Hindlimb muscle (tissue), 1 donor: ENCODE results near the gene PDXP. TPM values are rescaled to one million over a fixed set of nuclear protein-coding genes. Genes with fewer than 3 reads are reported as not detected.
"Not testable (repeated sequence)": the region's sequence is repeated elsewhere in the genome, so short reads cannot be mapped to it uniquely, and the experiment has no call there.

Experiments
- DNase-seq: peaks from one replicate; pipeline ENCODE4 v3.0.0-alpha.2; 2013
- polyA plus RNA-seq: library from polyadenylated mRNA; unstranded; fragments of 120-200 nt; gene quantifications from one replicate; pipeline ENCODE4 v1.2.1, GENCODE V29; 2013; ENCODE audit not compliant: insufficient read length

Gene PDXP
- polyA plus RNA-seq, 1 donor: 12.6 TPM

DNA sequence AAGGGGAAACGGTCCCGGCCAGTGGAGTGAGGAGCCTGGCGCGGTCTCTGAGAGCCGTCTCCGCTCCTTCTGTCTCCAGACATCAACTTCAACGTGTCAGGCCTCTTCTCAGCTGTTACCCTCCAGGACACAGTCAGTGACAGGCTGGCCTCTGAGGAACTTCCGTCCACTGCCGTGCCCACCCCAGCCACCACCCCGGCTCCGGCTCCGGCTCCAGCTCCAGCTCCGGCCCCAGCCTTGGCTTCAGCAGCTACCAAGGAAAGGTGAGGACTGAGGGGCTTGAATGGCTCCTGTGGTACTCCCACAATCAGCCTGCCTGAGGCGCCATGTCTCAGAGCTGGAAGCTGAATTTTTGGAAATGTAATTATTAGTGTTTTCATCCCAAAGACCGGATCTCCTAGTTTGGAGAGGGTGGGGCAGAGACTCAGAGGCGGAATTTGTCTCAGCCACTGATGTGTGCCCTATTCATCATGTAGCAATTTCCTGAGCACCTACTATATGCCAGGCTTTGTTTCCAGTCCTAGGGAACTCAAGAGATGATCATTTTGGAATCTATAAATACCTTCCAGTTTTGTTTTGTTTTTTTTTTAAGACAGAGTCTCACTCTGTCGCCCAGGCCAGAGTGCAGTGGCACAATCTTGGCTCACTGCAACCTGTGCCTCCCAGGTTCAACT, 7.9 kb upstream of the PDXP start:
- no peak for DNase-seq

DNA sequence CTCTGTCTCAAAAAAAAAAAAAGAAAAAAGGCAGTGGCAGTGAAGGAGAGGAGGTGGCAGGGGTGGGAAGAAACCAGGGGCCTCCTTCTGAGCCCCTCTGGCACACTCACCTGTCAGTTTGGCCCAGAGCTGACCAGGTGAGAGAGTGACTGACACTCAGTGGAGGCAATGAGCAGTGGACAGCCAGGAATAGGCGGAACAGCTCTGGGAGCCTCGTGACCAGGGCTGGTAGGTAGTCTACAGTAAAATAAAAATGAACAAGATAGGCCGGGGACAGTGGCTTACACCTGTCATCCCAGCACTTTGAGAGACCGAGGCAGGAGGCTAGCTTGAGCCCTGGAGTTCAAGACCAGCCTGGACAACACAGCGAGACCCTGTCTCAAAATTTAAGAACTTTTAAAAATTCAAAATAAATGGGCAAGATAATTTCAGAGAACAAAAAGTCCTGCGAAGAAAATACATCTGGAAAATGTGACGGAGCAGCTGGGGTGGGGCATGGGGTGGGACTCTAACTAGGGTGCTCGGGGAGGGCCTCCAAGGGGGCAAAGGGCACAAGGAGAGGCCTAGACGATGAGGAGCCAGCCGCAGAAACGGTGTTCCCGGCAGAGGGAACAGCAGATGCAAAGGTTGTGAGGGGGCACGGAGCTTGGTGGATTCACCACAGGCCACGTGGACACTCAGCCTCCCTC, 3.8 kb upstream of the PDXP start:
- DNase-seq: no peak

DNA sequence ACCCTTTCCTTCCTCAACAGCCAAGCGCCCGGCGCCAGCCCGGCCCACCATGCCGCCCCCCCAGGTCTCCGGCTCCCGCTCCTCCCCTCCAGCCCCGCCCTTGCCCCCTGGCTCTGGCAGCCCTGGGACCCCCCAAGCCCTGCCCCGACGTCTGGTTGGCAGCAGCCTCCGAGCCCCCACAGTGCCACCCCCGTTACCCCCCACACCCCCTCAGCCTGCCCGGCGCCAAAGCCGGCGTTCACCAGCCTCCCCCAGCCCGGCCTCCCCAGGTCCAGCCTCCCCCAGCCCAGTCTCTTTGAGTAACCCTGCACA, 3.3 kb upstream of the PDXP start:
- DNase-seq: no peak

DNA sequence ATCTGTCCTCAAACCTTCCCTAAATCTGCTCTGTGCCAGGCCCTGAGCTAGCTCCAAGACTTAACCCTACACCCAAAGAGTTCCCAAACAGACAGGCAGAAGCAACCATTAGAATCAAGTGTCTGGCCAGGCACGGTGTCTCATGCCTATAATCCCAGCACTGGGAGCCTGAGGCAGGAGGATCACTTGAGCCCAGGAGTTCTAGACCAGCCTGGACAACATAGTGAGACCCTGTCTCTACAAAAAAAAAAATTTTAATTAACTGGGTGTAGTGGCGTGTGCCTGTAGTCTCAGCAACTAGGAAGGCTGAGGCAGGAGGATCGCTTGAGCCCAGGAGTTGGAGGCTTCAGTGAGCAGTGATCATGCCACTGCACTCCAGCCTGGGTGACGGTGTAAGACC, 1.9 kb upstream of the PDXP start:
- DNase-seq: not testable (repeated sequence)

DNA sequence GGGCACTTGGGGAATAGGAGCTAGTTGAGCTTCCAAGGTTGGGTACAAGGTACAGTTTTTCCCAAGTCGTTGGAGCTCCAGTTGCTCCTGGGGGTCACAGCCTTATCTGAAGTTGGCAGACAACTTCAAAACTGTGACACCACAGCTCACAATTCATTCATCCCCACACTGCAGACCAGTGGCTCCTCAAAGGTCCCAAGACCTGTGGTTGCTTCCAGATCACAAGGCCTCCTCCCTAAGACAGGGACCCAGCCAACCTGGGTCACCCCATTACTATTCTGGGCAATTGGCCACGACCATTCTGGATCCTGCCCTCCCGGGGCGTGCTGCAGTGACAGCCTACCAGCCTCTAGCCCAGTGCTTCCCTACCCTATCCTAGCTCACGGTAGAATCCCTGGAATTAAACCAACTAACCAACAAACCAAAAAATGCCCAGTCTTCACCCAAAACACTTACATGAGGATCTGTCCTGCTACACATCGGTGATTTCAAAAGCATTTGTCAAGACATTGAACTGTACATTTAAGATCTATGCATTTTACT, 862 bp upstream of the PDXP start:
- no peak for DNase-seq

DNA sequence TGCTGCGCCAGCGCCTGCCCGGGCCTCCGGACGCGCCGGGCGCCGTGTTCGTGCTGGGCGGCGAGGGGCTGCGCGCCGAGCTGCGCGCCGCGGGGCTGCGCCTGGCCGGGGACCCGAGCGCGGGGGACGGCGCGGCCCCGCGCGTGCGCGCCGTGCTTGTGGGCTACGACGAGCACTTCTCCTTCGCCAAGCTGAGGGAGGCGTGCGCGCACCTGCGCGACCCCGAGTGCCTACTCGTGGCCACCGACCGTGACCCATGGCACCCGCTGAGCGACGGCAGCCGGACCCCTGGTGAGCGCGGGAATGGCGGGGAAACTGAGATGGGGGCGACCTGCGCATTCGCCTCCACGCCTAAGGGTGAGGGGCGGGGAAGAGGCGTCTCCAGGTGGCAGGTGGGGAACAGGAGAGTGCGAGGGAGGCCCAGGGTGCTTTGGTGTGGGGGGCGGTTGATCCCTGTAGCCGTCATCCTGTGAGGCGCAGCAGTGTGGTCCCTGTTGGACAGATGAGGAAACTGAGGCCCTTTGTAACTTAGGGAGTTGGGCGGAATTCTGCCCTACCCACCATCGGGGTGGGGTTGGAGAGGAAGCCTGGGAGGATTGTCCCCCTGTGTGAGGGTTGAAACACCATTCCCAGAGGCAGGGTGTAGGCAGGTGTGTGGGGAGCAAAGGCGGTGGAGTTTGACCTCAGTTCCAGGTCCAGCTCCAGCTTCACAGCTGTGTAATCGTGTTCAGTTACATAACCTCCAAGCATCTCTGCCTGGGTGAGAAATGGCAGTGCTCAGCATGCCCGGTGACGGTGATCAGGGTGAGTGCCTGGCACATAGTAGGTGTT, 758 bp downstream of the PDXP start:
- DNase-seq: no peak

DNA sequence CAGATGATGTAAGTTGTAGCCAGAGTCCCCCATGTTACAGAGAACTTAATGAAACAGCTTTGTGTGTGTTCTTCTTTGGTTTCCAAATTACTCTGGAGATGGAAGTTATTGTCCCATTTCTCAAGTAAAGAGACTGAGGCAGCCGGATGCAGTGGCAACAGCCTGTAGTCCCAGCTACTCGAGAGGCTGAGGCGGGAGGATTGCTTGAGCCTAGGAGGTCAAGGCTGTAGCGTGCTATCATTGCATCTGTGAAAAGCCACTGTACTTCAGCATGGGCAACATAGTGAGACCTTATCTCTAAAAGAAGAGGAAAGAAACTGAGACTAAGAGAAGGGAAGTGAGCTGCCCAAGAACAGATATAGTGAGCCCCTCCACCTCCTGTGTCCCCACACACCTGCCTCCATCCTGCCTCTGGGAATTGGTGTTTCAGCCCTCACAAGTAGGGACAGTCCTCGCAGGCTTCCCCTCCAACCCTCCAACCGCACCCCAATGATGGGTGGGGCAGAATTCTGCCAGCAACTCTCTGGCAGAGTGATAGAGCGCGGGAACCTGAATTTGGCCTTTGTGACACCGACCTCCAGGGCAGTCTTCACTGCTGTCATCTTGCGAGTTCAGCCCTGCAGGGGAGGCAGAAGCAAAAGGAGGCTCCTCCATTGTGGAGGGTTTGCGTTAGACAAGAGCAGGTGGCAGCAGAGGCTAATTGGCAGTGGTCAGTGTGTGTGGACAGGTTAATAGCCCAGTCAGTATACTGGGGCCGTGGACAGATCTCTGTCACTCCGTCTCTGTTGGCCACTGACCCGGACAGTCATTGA, 1.6 kb downstream of the PDXP start:
- no peak for DNase-seq

DNA sequence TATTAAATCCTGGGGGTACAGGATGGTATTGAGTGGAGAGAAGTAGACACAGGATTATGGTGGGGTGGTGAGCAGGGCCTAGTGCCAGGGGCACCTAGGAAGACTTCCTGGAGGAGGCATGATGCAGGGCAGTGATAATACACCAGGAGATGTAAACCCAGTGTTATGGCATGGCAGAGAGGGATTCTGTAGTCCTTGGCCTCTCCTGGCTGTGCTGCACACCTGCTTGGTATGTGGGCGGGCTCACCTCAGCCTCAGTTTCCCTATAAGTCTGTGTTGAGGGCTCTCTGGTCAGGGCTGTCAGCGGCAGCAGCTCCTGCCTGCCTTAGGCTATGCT, 2.2 kb downstream of the PDXP start:
- DNase-seq: no peak

DNA sequence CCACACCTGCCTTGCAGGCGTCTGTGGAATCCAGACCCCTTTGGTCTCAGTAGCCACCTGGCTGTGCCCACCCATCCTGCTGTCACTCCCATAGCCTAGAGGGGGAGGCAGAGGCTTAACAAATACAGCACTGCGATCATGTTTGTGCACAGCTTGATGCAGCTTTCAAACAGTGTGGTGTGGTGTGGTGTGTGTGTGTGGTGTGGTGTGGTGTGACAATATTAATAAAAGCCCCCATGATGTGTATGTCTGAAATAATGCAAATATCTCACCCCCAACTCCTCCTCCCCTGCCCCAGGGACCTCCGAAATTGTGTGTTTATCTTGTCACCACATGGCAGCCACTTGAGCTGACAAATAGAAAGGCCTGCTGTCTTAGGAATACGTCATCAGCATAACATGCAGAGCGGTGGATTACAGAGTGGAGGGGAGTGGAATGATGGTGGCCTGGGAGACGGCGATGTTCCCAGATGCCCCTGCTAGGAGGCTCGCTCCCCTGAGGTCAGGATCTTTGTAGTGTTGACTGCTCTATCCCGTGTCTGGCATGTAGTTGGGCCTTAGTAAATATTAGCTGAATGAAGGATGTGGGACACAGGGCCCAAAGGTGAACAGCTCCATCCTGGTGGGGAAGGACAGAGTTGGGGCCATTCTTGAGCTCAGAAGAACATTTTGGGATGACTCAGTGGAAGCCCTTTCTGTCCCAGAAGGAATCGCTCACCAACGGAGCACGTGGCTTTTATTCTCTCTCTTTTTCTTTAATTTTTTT, 2.8 kb downstream of the PDXP start:
- no peak for DNase-seq

DNA sequence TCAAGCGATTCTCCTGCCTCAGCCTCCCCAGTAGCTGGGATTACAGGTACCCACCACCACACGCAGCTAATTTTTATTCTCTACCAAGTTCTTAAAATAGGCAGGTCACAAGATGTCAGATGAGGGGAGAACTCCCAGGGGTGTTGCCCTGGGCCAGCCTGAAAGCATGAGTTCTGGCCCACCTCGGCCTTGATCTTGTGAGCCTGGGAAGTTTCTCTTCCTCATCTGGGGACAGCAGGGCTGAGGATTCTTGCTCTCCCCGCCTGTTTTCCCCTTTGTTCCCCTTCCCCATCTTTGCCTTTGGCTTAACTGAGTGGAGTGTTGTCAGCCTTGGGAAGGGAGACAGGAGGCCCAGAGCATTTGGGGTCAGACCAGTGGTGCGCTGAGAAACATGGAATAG, 3.5 kb downstream of the PDXP start:
- no peak for DNase-seq

DNA sequence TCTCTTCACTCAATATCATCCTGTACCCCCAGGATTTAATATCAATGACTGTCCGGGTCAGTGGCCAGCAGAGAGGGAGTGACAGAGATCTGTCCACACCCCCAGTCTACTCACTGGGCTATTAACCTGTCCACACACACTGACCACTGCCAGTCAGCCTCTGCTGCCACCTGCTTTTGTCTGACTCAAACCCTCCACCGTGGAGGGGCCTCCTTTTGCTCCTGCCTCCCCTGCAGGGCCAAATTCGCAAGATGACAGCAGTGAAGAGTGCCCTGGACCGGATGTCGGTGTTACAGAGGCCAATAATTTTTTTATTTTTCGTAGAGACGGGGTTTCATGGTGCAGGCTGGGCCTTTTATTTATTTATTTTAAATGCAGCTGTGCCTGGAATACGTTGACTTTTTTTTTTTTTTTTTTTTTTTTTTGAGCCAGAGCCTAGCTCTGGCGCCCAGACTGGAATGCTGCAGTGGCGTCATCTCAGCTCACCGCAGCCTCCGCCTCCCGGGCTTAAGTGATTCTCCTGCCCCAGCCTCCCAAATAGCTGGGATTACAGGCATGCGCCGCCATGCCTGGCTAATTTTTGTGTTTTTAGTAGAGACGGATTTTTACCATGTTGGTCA, 5.1 kb downstream of the PDXP start:
- DNase-seq: peak; percentile 54

DNA sequence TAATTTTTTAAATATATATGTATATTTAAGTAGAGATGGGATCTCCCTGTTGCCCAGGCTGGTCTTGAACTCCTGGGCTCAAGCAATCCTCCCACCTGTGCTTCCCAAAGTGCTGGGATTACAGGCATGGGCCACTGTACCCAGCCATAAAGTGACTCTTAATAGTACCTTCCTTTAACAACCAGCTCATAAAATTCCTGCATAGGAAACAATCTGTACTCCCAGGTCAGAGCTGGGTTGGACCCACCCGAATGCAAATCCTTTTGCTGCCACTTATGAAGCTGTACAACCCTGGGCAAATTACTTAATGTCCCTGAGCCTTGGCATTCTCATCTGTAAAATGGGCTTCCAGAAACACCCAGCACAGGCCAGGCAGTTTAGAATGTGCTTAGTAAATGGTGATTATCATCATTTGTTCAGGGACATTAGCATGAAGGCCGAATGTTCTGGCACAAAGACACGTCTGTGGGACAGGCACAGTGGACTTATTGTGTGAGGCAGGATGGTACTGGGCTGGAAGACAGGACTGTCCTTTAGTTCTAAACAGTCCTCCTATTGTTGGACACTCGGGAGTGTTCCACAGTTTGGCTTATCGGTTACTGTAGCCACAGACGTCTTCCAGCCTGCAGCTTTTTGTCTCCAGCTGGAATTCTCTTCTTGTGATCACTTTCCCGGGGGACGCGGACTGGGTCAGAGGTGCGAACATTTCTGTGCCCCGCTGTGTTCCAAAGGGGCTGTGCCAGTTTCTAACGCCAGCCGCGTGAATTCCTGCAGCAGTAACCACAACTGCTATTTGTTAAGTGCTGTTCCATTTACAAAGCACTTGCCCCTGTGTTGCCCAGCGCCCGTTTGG, 6.0 kb downstream of the PDXP start:
- no peak for DNase-seq

DNA sequence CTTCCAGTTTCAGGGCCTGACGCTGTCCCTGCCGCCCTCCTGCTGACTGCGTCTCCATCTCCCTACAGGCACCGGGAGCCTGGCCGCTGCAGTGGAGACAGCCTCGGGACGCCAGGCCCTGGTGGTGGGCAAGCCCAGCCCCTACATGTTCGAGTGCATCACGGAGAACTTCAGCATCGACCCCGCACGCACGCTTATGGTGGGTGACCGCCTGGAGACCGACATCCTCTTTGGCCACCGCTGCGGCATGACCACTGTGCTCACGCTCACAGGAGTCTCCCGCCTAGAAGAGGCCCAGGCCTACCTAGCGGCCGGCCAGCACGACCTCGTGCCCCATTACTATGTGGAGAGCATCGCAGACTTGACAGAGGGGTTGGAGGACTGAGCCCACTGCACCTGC, 7.0 kb downstream of the PDXP start:
- no peak for DNase-seq

DNA sequence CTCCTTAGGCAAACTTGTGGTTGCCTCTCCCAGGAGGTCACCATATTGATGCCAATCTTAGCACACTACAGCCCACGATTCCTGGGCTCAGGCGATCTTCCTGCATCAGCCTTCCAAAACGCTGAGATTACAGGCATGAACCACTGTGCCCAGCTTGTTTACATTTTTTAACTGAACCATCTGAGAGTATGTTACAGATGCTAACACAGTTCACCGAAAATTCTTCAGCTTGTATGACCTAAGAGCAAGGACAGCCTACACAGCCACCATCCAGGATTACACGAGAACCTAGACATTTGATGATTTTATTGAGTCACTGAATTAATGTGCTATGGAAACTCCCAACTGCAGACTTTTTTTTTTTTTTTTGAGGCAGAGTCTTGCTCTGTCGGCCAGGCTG, 11.1 kb downstream of the PDXP start:
- DNase-seq: no peak

DNA sequence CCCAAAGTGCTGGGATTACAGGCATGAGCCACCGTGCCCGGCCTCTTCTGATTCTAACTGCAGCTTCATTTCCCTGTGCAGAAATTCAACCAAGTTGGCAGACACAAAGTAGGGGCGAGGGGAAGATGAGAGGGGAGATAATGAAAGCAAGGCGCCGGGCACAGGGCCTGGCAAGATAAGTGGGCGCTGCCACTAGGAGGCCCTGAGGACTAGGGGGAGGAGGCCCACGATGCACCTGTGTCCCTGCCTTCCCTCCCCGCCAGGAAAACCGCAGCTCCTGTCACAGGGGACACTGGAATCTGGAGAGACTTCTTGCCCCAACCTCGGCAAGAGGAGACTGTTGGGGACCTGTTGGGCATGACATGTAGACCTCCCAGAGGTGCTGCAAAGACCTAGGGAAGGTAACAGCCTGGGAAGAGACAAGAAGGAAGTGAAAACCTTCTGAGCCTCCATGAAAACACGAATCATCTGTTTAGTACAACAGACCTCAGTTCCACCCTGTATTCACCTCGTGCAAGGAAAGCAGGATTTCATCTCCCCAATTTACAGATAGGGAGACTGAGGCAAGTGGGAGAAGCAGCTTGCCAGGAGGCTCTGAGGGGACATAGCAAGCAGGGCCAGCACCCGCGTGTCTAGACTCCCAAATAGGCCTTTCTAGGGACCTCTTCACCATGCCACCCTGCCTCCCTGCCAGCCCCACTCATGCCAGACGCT, 13.8 kb downstream of the PDXP start:
- DNase-seq: no peak

DNA sequence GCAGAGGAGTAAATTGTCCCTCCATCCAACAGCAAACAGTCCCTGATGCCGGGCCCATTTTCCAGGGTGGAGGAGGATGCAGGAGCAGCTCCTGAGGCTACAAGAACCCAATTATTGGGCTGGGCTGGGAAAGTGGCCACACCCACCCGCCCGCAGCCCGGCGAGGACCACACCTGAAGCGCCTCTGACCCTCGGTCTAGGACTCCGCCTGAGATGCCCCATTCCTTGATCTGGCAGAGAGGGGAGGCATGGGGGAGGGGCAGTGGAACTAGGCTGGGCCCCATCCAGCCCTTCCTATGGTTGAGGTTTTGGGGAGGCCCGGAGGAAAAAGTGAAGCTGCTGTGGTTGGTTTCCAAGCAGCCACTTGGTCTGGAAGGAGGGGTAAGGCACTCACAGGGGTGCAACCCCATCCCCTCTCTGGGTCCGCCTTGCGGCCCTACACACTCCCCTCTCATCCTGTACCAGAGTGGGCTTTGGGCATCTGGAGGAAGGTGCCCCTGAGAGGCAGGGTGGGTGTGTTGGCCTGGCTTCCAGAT, 14.5 kb downstream of the PDXP start:
- DNase-seq: no peak

DNA sequence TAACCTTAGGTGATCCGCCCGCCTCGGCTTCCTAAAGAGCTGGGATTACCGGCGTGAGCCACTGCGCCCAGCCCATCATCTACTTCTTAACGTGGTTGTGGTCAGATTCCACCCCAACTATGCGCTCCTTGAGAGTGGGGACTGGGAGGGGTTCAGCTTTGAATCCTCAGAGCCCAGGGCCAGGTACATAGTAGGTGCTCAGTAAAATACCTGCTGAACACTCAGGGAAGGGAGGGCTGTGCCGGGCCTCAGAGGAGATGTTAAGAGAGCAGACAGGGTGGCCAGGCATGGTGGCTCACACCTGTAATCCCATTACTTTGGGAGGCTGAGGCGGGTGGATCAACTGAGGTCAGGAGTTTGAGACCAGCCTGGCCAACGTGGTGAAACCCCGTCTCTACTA, 15.7 kb downstream of the PDXP start:
- no peak for DNase-seq

DNA sequence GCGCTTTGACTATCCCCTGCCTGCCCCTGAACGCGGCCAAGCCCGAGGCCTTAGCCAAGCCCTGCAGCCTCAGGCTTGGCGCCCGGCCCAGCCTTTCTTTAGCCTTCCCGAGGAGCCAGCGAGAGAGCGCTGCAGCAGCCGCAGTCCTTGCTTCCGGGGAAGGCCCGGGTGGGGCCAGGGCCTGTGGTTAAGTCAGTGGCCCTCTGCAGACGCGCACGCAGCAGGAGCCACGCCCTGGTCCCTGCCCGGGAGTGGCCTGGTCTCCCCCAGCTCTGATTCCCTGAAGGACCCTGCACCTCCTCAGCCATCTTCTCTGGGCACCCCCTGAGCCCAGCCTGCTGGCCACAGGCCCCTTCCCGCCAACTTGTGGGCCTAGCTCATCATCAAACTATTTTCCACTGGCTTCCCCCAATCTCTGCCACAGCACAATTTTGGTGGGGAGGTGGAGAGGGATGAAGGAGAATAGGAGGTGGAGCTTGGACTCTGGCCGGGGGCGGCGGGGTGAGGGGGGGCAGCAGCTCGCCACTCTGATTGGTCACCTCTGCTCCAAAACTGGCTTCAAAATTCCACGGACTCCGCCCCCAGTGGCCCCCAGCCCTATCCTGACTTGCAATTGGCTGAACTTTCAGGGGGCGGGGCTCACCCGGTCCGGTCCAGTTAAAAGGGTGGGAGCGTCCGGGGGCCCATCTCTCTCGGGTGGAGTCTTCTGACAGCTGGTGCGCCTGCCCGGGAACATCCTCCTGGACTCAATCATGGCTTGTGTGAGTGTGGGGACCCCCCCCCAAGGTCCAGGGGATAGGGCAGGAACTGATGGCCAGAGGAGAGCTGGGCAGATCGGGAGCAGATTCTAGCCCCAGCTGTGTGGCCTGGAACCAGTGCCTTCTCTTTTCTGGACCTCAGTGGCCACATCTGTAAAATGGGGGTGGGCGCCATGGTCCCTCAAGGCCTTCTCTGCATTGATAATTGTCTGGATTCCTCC, 16.7 kb downstream of the PDXP start, which contains the start of gene LGALS1:
Gene LGALS1 (plus strand): TSS at position 686 of the 979 bp plus-strand sequence. CDS start 67 bp downstream, at position 753.
- peak; percentile 97 for DNase-seq
